Raji (cell line): ENCODE measurements around the gene GPS2.

Source experiments
- POLR2A ChIP-seq: IDR thresholded peaks from 2 replicates; pipeline ENCODE4 v1.6.1; 2011; ENCODE audit warnings: low read depth, low read length, control low read depth; ENCODE audit not compliant: insufficient read depth

The GPS2 gene

DNA sequence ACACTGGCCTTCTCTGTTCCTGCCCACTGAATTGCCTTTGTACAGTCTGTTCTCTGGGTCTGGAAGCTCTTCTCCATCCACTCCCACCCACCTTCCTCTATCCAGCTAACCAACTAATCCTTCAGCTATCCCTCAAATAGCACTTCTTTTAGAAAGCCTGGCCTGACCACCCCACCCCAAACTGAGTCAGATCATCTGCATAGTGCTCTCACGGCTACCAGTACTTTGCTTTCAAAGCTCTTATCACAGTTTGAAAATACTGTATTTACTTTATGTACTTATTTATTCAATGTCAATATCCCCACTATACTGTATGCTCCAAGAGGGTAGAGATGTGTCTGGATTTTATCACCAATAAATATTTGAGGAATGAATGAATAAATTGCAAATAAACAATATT is 48.4 kb downstream of the GPS2 start:
- TF ChIP-seq POLR2A = no peak

DNA sequence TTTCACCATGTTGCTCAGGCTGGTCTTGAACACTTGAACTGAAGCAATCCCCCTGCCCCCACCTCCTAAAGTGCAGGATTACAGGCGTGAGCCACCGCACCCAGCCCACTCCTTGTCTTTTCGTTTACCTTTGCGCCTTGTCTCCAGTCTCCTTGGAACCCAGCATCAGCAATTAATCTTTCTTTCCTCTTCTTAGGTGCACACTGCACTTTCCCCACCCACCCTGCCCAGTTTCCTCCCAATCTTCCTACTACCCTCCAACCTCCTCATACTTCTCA is 51.4 kb downstream of the GPS2 start:
- no peak for TF ChIP-seq POLR2A

DNA sequence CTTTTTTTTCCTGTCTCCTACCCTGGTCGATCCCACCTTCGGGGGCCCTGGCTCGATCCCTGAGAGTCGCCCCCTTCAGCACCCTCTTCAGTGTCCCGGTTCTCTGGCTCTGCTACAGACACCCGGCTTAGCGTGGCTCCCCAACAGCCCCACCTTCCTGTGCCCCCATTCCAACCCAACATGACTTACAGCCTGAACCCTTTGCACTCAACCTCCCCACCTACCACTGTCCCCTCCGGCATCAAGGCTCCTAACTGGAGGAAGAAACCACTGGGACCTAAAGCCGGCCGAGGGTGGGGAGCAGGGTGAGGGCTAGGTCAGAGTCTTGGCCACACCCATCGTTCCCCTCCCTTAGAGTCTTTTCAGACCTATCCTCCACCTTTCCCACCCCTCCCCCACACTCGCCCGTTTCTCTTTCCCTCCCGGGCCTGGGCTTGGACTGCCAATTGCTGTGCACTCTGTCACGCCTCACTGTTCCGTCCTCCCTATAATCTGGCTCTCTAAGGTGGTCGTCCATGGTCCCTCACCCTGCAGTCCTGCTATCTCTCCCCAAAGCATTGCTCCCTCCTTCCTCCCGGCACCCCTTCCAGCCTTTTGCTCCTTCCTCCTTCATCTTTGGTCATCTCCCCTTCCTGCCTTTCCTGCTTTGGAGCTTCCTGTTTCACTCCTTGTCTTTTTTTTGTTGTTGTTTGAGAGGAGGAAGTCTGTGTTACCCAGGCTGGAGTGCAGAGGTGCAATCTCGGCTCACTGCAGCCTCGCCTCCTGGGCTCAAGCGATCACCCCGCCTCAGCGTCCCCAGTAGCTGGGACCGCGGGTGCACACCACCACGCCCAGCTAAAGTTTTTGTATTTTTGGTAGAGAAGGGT is 52.0 kb downstream of the GPS2 start:
- no peak for TF ChIP-seq POLR2A
